GM12865 (cell line): ENCODE results near the gene SMG6.
"Not testable (repeated sequence)": the region's sequence is repeated elsewhere in the genome, so short reads cannot be mapped to it uniquely, and the experiment has no call there.

Experiments used
- DNase-seq: peaks from one replicate; pipeline ENCODE4 v3.0.0; 2010; ENCODE audit warnings: low read depth
- H3K4me3 ChIP-seq: 2 replicates; pipeline ENCODE4 v1.5.1; 2011; ENCODE audit warnings: mild to moderate bottlenecking, low read depth, low read length, control low read depth
- CTCF ChIP-seq: IDR thresholded peaks from 2 replicates; pipeline ENCODE4 v1.5.1; 2011; ENCODE audit warnings: low read length, control low read depth, low read depth, inconsistent platforms; ENCODE audit not compliant: insufficient read depth; ENCODE audit errors: missing control alignments

Gene SMG6

GRCh38 chr17:2274414-2274813 is 29.2 kb downstream of the SMG6 start:
- TF ChIP-seq CTCF, result no peak
- no peak overlapping the region for H3K4me3 ChIP-seq
- DNase-seq, result no peak

GRCh38 chr17:2271985-2272702 is 31.4 kb downstream of the SMG6 start:
- no peak for DNase-seq
- no peak for TF ChIP-seq CTCF
- H3K4me3 ChIP-seq, result no peak overlapping the region

- peak overlapping the region; percentile 20 for H3K4me3 ChIP-seq
- TF ChIP-seq CTCF, result no peak
- no peak for DNase-seq
These were observed 36.2 kb downstream of the SMG6 start for GRCh38 chr17:2267354-2267753.

GRCh38 chr17:2266865-2267228 is 36.7 kb downstream of the SMG6 start:
- DNase-seq, result no peak
- no peak for TF ChIP-seq CTCF
- peak overlapping the region; percentile 20 for H3K4me3 ChIP-seq

GRCh38 chr17:2266045-2266864 is 37.3 kb downstream of the SMG6 start:
- peak; percentile 93 for DNase-seq
- no peak for TF ChIP-seq CTCF
- H3K4me3 ChIP-seq, result peak overlapping the region; percentile 64

- not testable (repeated sequence) for DNase-seq
- H3K4me3 ChIP-seq, result peak overlapping the region; percentile 64
These were observed 38.4 kb downstream of the SMG6 start for GRCh38 chr17:2265166-2265565.

GRCh38 chr17:2264067-2264860 is 39.3 kb downstream of the SMG6 start:
- H3K4me3 ChIP-seq, result peak overlapping the region; percentile 64
- DNase-seq, result no peak
- TF ChIP-seq CTCF, result no peak
